Liver (tissue), 3 donors: ENCODE data around the gene FIBCD1.

Experiments used
- CTCF ChIP-seq: fragments of 150-350 bp; IDR thresholded peaks from 2 replicates; pipeline ENCODE4 v1.5.1; 2017; ENCODE audit warnings: improper control_type of control experiment, low read depth, low read length; ENCODE audit not compliant: missing input control
- RAD21 ChIP-seq, 2 donors: IDR thresholded peaks; 2 replicates each; pipeline ENCODE4 v1.6.1; 2016; ENCODE audit warnings: antibody characterized with exemption in 2 of 2, mild to moderate bottlenecking in 2 of 2
- YY1 ChIP-seq: IDR thresholded peaks from 2 replicates; pipeline ENCODE4 v1.6.1; 2016; ENCODE audit warnings: antibody characterized with exemption, mild to moderate bottlenecking
- donor health status: healthy.
- donor health status: healthy.

GRCh38 chr9:130938184-130938651 is 829 bp downstream of the FIBCD1 start:
- TF ChIP-seq CTCF (no peak), YY1 (no peak), RAD21 (IDR thresholded peaks at IDR 0.05) (no peak)
